GM12892 (cell line): ENCODE results near the gene RAPGEF1.

ENCODE experiments used
- POLR2A ChIP-seq: IDR thresholded peaks from 2 replicates; pipeline ENCODE4 v1.6.1; 2011; ENCODE audit warnings: low read depth, low read length, control low read depth
- POLR2AphosphoS5 ChIP-seq: IDR thresholded peaks from 2 replicates; pipeline ENCODE4 v1.6.1; 2011; ENCODE audit warnings: low read depth, low read length, control low read depth
- TAF1 ChIP-seq: IDR thresholded peaks from 2 replicates; pipeline ENCODE4 v1.6.1; 2011; ENCODE audit warnings: low read depth, mild to moderate bottlenecking, control low read depth, low read length, borderline replicate concordance

GRCh38 chr9:131731644-131732043 is 8.2 kb downstream of the RAPGEF1 start:
- TF ChIP-seq POLR2AphosphoS5 (no peak), TAF1 (no peak), POLR2A (0 out of 2 replicates have a peak, but pooled peaks have one; percentile 9)
